ENCODE measurements around the gene SPRY4.

The SPRY4 gene

DNA sequence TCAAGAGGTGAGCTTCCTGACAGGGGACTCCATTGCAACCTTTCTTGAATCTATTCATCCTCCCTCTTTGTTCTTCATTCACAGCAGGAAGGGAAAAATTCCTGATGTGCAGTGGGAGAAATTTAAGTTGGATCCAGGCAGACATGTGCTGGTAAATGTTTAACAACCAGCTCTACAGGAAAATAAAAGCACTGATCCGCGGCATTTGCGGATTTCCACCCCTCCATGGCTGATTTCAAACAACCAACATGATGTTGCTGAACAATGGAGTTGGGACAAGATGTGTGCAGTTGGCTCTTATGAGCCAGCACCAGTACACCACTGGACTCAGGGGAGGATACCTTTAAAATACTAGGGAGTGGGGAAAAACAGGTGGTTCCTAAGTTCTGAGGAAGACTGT, 47.0 kb downstream of the SPRY4 start:
- TF ChIP-seq SIN3A (IDR thresholded peaks at IDR 0.05; ENCODE audit: borderline replicate concordance, insufficient read depth, low read length) (no peak), FOXP2 (optimal IDR thresholded peaks at IDR 0.05; ENCODE audit: borderline replicate concordance, extremely low read depth, extremely low read length, insufficient read depth) (no peak), REST (IDR thresholded peaks at IDR 0.05; ENCODE audit: insufficient read depth in 1 of 2, low read depth in 2 of 2, low read length in 2 of 2) (no peak), POLR2AphosphoS5 (IDR thresholded peaks at IDR 0.05; ENCODE audit: low read depth, low read length) (no peak), TAF1 (IDR thresholded peaks at IDR 0.05; ENCODE audit: borderline replicate concordance, insufficient read depth, low read length) (no peak)

GRCh38 chr5:142276517-142276916, 48.3 kb downstream of the SPRY4 start:
- TF ChIP-seq SIN3A (IDR thresholded peaks at IDR 0.05; ENCODE audit: borderline replicate concordance, insufficient read depth, low read length) (no peak), TAF1 (IDR thresholded peaks at IDR 0.05; ENCODE audit: borderline replicate concordance, insufficient read depth, low read length) (no peak), FOXP2 (optimal IDR thresholded peaks at IDR 0.05; ENCODE audit: borderline replicate concordance, extremely low read depth, extremely low read length, insufficient read depth) (no peak), REST (IDR thresholded peaks at IDR 0.05; ENCODE audit: insufficient read depth in 1 of 2, low read depth in 2 of 2, low read length in 2 of 2) (no peak), POLR2AphosphoS5 (IDR thresholded peaks at IDR 0.05; ENCODE audit: low read depth, low read length) (no peak)

DNA sequence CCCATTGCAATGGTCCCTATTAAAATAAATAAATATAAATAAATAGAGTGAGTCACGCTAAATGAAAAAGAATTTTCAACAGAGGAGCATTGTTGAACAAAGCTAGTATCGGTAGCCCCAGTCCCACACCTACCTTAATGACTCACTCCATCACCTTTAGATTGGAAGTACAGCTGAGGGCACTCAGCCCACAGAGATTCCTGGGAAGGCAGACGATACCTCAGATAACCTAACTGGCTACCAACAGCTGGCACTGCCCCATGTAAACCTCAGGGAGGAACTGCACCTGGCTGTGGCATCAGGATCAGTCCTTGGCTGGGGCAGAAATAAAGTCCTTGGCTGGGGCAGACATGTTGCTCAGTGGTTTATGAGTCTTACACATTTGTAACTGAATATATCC, 49.3 kb downstream of the SPRY4 start:
- no peak for TF ChIP-seq POLR2AphosphoS5 (IDR thresholded peaks at IDR 0.05; ENCODE audit: low read depth, low read length)
- TF ChIP-seq SIN3A (IDR thresholded peaks at IDR 0.05; ENCODE audit: borderline replicate concordance, insufficient read depth, low read length), result no peak
- TF ChIP-seq TAF1 (IDR thresholded peaks at IDR 0.05; ENCODE audit: borderline replicate concordance, insufficient read depth, low read length), result no peak
- no peak for TF ChIP-seq REST (IDR thresholded peaks at IDR 0.05; ENCODE audit: insufficient read depth in 1 of 2, low read depth in 2 of 2, low read length in 2 of 2)
- no peak for TF ChIP-seq FOXP2 (optimal IDR thresholded peaks at IDR 0.05; ENCODE audit: borderline replicate concordance, extremely low read depth, extremely low read length, insufficient read depth)

- no peak for TF ChIP-seq REST (IDR thresholded peaks at IDR 0.05; ENCODE audit: insufficient read depth in 1 of 2, low read depth in 2 of 2, low read length in 2 of 2)
- TF ChIP-seq POLR2AphosphoS5 (IDR thresholded peaks at IDR 0.05; ENCODE audit: low read depth, low read length), result no peak
- no peak for TF ChIP-seq SIN3A (IDR thresholded peaks at IDR 0.05; ENCODE audit: borderline replicate concordance, insufficient read depth, low read length)
- TF ChIP-seq FOXP2 (optimal IDR thresholded peaks at IDR 0.05; ENCODE audit: borderline replicate concordance, extremely low read depth, extremely low read length, insufficient read depth), result no peak
- no peak for TF ChIP-seq TAF1 (IDR thresholded peaks at IDR 0.05; ENCODE audit: borderline replicate concordance, insufficient read depth, low read length)
Observed at GRCh38 chr5:142263346-142263745, 61.5 kb downstream of the SPRY4 start.

- TF ChIP-seq SIN3A (IDR thresholded peaks at IDR 0.05; ENCODE audit: borderline replicate concordance, insufficient read depth, low read length) (no peak), TAF1 (IDR thresholded peaks at IDR 0.05; ENCODE audit: borderline replicate concordance, insufficient read depth, low read length) (no peak), REST (IDR thresholded peaks at IDR 0.05; ENCODE audit: insufficient read depth in 1 of 2, low read depth in 2 of 2, low read length in 2 of 2) (no peak), FOXP2 (optimal IDR thresholded peaks at IDR 0.05; ENCODE audit: borderline replicate concordance, extremely low read depth, extremely low read length, insufficient read depth) (no peak)
Observed at GRCh38 chr5:142262683-142263082, 62.1 kb downstream of the SPRY4 start.
